CD4-positive, alpha-beta T cell (primary cell): ENCODE results near the gene GOSR2. TPM values are rescaled to one million over a fixed set of nuclear protein-coding genes. Genes with fewer than 3 reads are reported as not detected.

Experiments
- ATAC-seq: fragments of 200-7000 bp; cut with Tn5 transposase; one replicate; pipeline ENCODE4 v1.10.0; 2022; ENCODE audit warnings: mild to moderate bottlenecking; ENCODE audit not compliant: poor library complexity
- CTCF ChIA-PET: fragments of 350-600 bp; sonication (Branson Sonifier 250); formaldehyde crosslinking; loops from one replicate; lab custom pipeline; 2021; ENCODE audit warnings: antibody characterized with exemption, inconsistent platforms; lab: Charles Lee
- POLR2A ChIA-PET: fragments of 350-600 bp; sonication (Branson Sonifier 250); formaldehyde crosslinking; loops from one replicate; lab custom pipeline; 2021; ENCODE audit warnings: antibody characterized with exemption, inconsistent platforms; lab: Charles Lee
- DNase-seq, 14 experiments: peaks; one replicate each; pipeline ENCODE4 v3.0.0-alpha.2; 2013 to 2020; ENCODE audit warnings: mixed read lengths in 2 of 14
- H3K27ac ChIP-seq, 2 donors: one replicate each; pipeline versions ENCODE4 v1.5.1 to v1.7.0; 2013; ENCODE audit warnings: low read length in 2 of 2, low read depth in 1 of 2, mild to moderate bottlenecking in 1 of 2
- H3K27me3 ChIP-seq, 2 experiments: 1 replicate in 1 of 2; 2 replicates in 1 of 2; pipeline versions ENCODE4 v1.6.1 to v1.7.0; 2013; ENCODE audit warnings: low read length in 2 of 2, control low read depth in 1 of 2, mild to moderate bottlenecking in 1 of 2, moderate library complexity in 1 of 2; ENCODE audit not compliant: insufficient read depth in 2 of 2, control insufficient read depth in 1 of 2
- H3K36me3 ChIP-seq: one replicate; pipeline ENCODE4 v1.6.1; 2013; ENCODE audit warnings: low read length, control low read depth; ENCODE audit not compliant: insufficient read depth
- H3K4me1 ChIP-seq: one replicate; pipeline ENCODE4 v1.6.1; 2013; ENCODE audit warnings: low read length, control low read depth; ENCODE audit not compliant: insufficient read depth
- H3K4me3 ChIP-seq: one replicate; pipeline ENCODE4 v1.5.1; 2013; ENCODE audit warnings: mild to moderate bottlenecking, low read length, moderate library complexity
- H3K9me3 ChIP-seq, 2 experiments: 1 replicate in 1 of 2; 2 replicates in 1 of 2; pipeline versions ENCODE4 v1.6.1 to v1.7.0; 2013; ENCODE audit warnings: low read length in 2 of 2, mild to moderate bottlenecking in 2 of 2, control low read depth in 1 of 2, moderate library complexity in 1 of 2; ENCODE audit not compliant: control insufficient read depth in 1 of 2, insufficient read depth in 1 of 2
- H3K27ac Mint-ChIP-seq: one replicate; pipeline ENCODE4 v1.8.0; 2020; ENCODE audit warnings: mixed read lengths
- H3K27me3 Mint-ChIP-seq: one replicate; pipeline ENCODE4 v1.8.0; 2021; ENCODE audit warnings: mixed read lengths
- H3K36me3 Mint-ChIP-seq: one replicate; pipeline ENCODE4 v1.8.0; 2021; ENCODE audit warnings: low read depth, mixed read lengths
- H3K4me1 Mint-ChIP-seq: one replicate; pipeline ENCODE4 v1.8.0; 2021; ENCODE audit warnings: low read depth, mixed read lengths
- H3K4me3 Mint-ChIP-seq: one replicate; pipeline ENCODE4 v1.8.0; 2020; ENCODE audit warnings: mild to moderate bottlenecking, mixed read lengths
- H3K9me3 Mint-ChIP-seq: one replicate; pipeline ENCODE4 v1.8.0; 2020; ENCODE audit warnings: mixed read lengths
- CTCF ChIP-seq: fragments of 200-600 bp; IDR thresholded peaks from one replicate; pipeline ENCODE4 v1.8.0; 2022; ENCODE audit warnings: antibody characterized with exemption, mild to moderate bottlenecking
- intact Hi-C, 2 experiments: fragments of 100-400 bp; cut with DNase I in 1 of 2; cut with micrococcal nuclease in 1 of 2; formaldehyde crosslinking; loops; one replicate each; pipeline versions ENCODE4 v1.15.1 to v1.9.0; 2023 to 2025; cut with DNase I, micrococcal nuclease
- total RNA-seq, 174 experiments: library from RNA in 2 of 174; stranded (reverse) in 2 of 174; gene quantifications; one replicate each; pipeline ENCODE4 v1.2.3 and lab custom pipeline; 2021 to 2026

The GOSR2 gene
- total RNA-seq, 2 experiments from 2014 or later: 46.6 to 51.7 TPM

GRCh38 chr17:46889992-46890564, 32.9 kb upstream of the GOSR2 start:
- H3K9me3 Mint-ChIP-seq: no peaks in the 10 kb centered on the region
- DNase-seq: no peak
- Histone ChIP-seq H3K27ac (no peak overlapping the region), H3K27me3 (peaks cover 3 to 4% of the 10 kb centered on the region in 2 experiments), H3K4me1 (no peaks in the 10 kb centered on the region), H3K9me3 (no peaks in the 10 kb centered on the region), H3K4me3 (no peak overlapping the region), H3K36me3 (no peaks in the 10 kb centered on the region)
- H3K27me3 Mint-ChIP-seq: peaks cover 27% of the 10 kb centered on the region
- TF ChIP-seq CTCF: no peak
- H3K4me3 Mint-ChIP-seq: no peak overlapping the region
- CTCF ChIA-PET: no interaction called here
- POLR2A ChIA-PET: no interaction called here
- intact Hi-C loops: no loop called here
- no peaks in the 10 kb centered on the region for H3K4me1 Mint-ChIP-seq
- no peaks in the 10 kb centered on the region for H3K36me3 Mint-ChIP-seq
- ATAC-seq: no peak
- no peak overlapping the region for H3K27ac Mint-ChIP-seq

- ChIA-PET CTCF (no interaction called here), POLR2A (no interaction called here)
- intact Hi-C loops: no loop called here
- Mint-ChIP-seq H3K27ac (no peak overlapping the region), H3K4me1 (no peaks in the 10 kb centered on the region), H3K36me3 (no peaks in the 10 kb centered on the region), H3K4me3 (no peak overlapping the region), H3K9me3 (no peaks in the 10 kb centered on the region), H3K27me3 (peaks cover 32% of the 10 kb centered on the region)
- ATAC-seq: no peak
- H3K27me3 ChIP-seq: peaks cover 2 to 4% of the 10 kb centered on the region in 2 experiments
- H3K9me3 ChIP-seq: no peaks in the 10 kb centered on the region
- no peak overlapping the region for H3K27ac ChIP-seq
- no peak for TF ChIP-seq CTCF
- no peak overlapping the region for H3K4me3 ChIP-seq
- H3K36me3 ChIP-seq: no peaks in the 10 kb centered on the region
- DNase-seq: no peak
- no peaks in the 10 kb centered on the region for H3K4me1 ChIP-seq
These were observed 32.3 kb upstream of the GOSR2 start for GRCh38 chr17:46890638-46891037.

GRCh38 chr17:46892192-46892703, 30.7 kb upstream of the GOSR2 start:
- ChIA-PET POLR2A (no interaction called here), CTCF (no interaction called here)
- Histone ChIP-seq H3K36me3 (no peaks in the 10 kb centered on the region), H3K4me1 (no peaks in the 10 kb centered on the region), H3K27me3 (peaks cover 0 to 4% of the 10 kb centered on the region in 2 experiments), H3K27ac (no peak overlapping the region), H3K4me3 (no peak overlapping the region), H3K9me3 (no peaks in the 10 kb centered on the region)
- intact Hi-C loops: no loop called here
- Mint-ChIP-seq H3K27me3 (peaks cover 41% of the 10 kb centered on the region), H3K9me3 (no peaks in the 10 kb centered on the region), H3K4me1 (no peaks in the 10 kb centered on the region), H3K4me3 (no peak overlapping the region), H3K36me3 (no peaks in the 10 kb centered on the region), H3K27ac (no peak overlapping the region)
- DNase-seq (no peak), ATAC-seq (no peak)
- no peak for TF ChIP-seq CTCF
